Activated CD4-positive, alpha-beta memory T cell treated with anti-CD3 and anti-CD28 coated beads, Interleukin-2, amount 10 ng/mL, durations not matched to agents 7 days and 5 days (primary cell): ENCODE results near the gene SND1. TPM values are rescaled to one million over a fixed set of nuclear protein-coding genes. Genes with fewer than 3 reads are reported as not detected.
A peak's percentile ranks its signal among the peaks of the same experiment; 100 is the strongest.

Source experiments
- CTCF ChIA-PET: fragments of 350-600 bp; sonication (Branson Sonifier 250); formaldehyde crosslinking; loops from one replicate; lab custom pipeline; 2021; ENCODE audit warnings: antibody characterized with exemption, inconsistent platforms; lab: Charles Lee
- POLR2A ChIA-PET: fragments of 350-600 bp; sonication (Branson Sonifier 250); formaldehyde crosslinking; loops from one replicate; lab custom pipeline; 2021; ENCODE audit warnings: antibody characterized with exemption; lab: Charles Lee
- DNase-seq: peaks from one replicate; pipeline ENCODE4 v3.0.0-alpha.2; 2020
- H3K27ac Mint-ChIP-seq: one replicate; pipeline ENCODE4 v1.8.0; 2021; ENCODE audit warnings: mild to moderate bottlenecking, mixed read lengths
- H3K27me3 Mint-ChIP-seq: one replicate; pipeline ENCODE4 v1.8.0; 2021; ENCODE audit warnings: mixed read lengths
- H3K36me3 Mint-ChIP-seq: one replicate; pipeline ENCODE4 v1.8.0; 2021; ENCODE audit warnings: low read depth, mixed read lengths
- H3K4me1 Mint-ChIP-seq: one replicate; pipeline ENCODE4 v1.8.0; 2021; ENCODE audit warnings: mixed read lengths
- H3K4me3 Mint-ChIP-seq: one replicate; pipeline ENCODE4 v1.8.0; 2021; ENCODE audit warnings: mild to moderate bottlenecking, mixed read lengths
- H3K9me3 Mint-ChIP-seq: one replicate; pipeline ENCODE4 v1.8.0; 2021; ENCODE audit warnings: mixed read lengths
- total RNA-seq, 2 experiments: library from RNA; stranded (reverse); gene quantifications; one replicate each; pipeline ENCODE4 v1.2.3, GENCODE V29; 2021

Gene SND1
- total RNA-seq, 2 experiments from 2014 or later: 171 to 175 TPM

GRCh38 chr7:127850195-127850594 lies 198.2 kb downstream of the SND1 start:
- no peak overlapping the region for H3K27ac Mint-ChIP-seq
- no peak overlapping the region for H3K4me3 Mint-ChIP-seq
- H3K27me3 Mint-ChIP-seq: no peaks in the 10 kb centered on the region
- ChIA-PET CTCF (no interaction called here), POLR2A (interaction anchor here (1.1 kb wide), 1 partner anchor 9 kb away, joined by 3 read pairs; no protein-coding TSS in a partner anchor)
- peaks cover 32% of the 10 kb centered on the region for H3K36me3 Mint-ChIP-seq
- no peaks in the 10 kb centered on the region for H3K9me3 Mint-ChIP-seq
- DNase-seq: no peak
- H3K4me1 Mint-ChIP-seq: peaks cover 25% of the 10 kb centered on the region

GRCh38 chr7:127854383-127854782 lies 202.4 kb downstream of the SND1 start:
- Mint-ChIP-seq H3K27me3 (peaks cover 2% of the 10 kb centered on the region), H3K4me1 (peaks cover 50% of the 10 kb centered on the region), H3K4me3 (no peak overlapping the region), H3K9me3 (no peaks in the 10 kb centered on the region), H3K36me3 (peaks cover 27% of the 10 kb centered on the region), H3K27ac (no peak overlapping the region)
- ChIA-PET POLR2A (interaction anchor here (1.4 kb wide), 1 partner anchor 13 kb away, joined by 4 read pairs; no protein-coding TSS in a partner anchor), CTCF (no interaction called here)
- DNase-seq: no peak

GRCh38 chr7:127857464-127857841 lies 205.5 kb downstream of the SND1 start:
- no peak overlapping the region for H3K4me3 Mint-ChIP-seq
- CTCF ChIA-PET: interaction anchor here (0.6 kb wide), 1 partner anchor 51 kb away, joined by 3 read pairs; no protein-coding TSS in a partner anchor

GRCh38 chr7:127858091-127858914 lies 206.3 kb downstream of the SND1 start:
- POLR2A ChIA-PET: interaction anchor here (1.0 kb wide), 1 partner anchor 8 kb away, joined by 3 read pairs; no protein-coding TSS in a partner anchor
- Mint-ChIP-seq H3K27ac (peak overlapping the region; percentile 31), H3K4me1 (peaks cover 46% of the 10 kb centered on the region)

More at GRCh38 chr7:127857464-127857841, 205.5 kb downstream of the SND1 start:
- no peak for DNase-seq
- Mint-ChIP-seq H3K27me3 (peaks cover 2% of the 10 kb centered on the region), H3K9me3 (no peaks in the 10 kb centered on the region), H3K4me1 (peaks cover 46% of the 10 kb centered on the region), H3K27ac (no peak overlapping the region), H3K36me3 (peaks cover 20% of the 10 kb centered on the region)
- POLR2A ChIA-PET: no interaction called here

GRCh38 chr7:127858915-127859189 lies 206.9 kb downstream of the SND1 start:
- peaks cover 46% of the 10 kb centered on the region for H3K4me1 Mint-ChIP-seq

More at GRCh38 chr7:127858091-127858914, 206.3 kb downstream of the SND1 start:
- DNase-seq: no peak
- Mint-ChIP-seq H3K4me3 (no peak overlapping the region), H3K9me3 (no peaks in the 10 kb centered on the region), H3K27me3 (peaks cover 2% of the 10 kb centered on the region), H3K36me3 (peaks cover 17% of the 10 kb centered on the region)
- CTCF ChIA-PET: no interaction called here

GRCh38 chr7:127859330-127859729 lies 207.3 kb downstream of the SND1 start:
- peaks cover 49% of the 10 kb centered on the region for H3K4me1 Mint-ChIP-seq
- ChIA-PET POLR2A (interaction anchor here (1.0 kb wide), 1 partner anchor 9 kb away, joined by 3 read pairs; no protein-coding TSS in a partner anchor), CTCF (no interaction called here)
- H3K4me3 Mint-ChIP-seq: no peak overlapping the region
- H3K36me3 Mint-ChIP-seq: peaks cover 22% of the 10 kb centered on the region
- DNase-seq: no peak
- no peak overlapping the region for H3K27ac Mint-ChIP-seq
- peaks cover 2% of the 10 kb centered on the region for H3K27me3 Mint-ChIP-seq
- H3K9me3 Mint-ChIP-seq: no peaks in the 10 kb centered on the region

More at GRCh38 chr7:127858915-127859189, 206.9 kb downstream of the SND1 start:
- Mint-ChIP-seq H3K27ac (no peak overlapping the region), H3K27me3 (peaks cover 2% of the 10 kb centered on the region), H3K9me3 (no peaks in the 10 kb centered on the region), H3K4me3 (no peak overlapping the region), H3K36me3 (peaks cover 19% of the 10 kb centered on the region)
- ChIA-PET POLR2A (interaction anchor here (1.0 kb wide), 1 partner anchor 9 kb away, joined by 3 read pairs; no protein-coding TSS in a partner anchor), CTCF (no interaction called here)
- no peak for DNase-seq

- Mint-ChIP-seq H3K4me3 (no peak overlapping the region), H3K27ac (no peak overlapping the region), H3K27me3 (no peaks in the 10 kb centered on the region), H3K36me3 (peaks cover 36% of the 10 kb centered on the region), H3K9me3 (no peaks in the 10 kb centered on the region), H3K4me1 (peaks cover 53% of the 10 kb centered on the region)
- ChIA-PET POLR2A (no interaction called here), CTCF (interaction anchor here (1.1 kb wide), 1 partner anchor 8 kb away, joined by 3 read pairs; no protein-coding TSS in a partner anchor)
- no peak for DNase-seq
Measured at GRCh38 chr7:127862525-127862924, 210.5 kb downstream of the SND1 start.

GRCh38 chr7:127863082-127863481 lies 211.1 kb downstream of the SND1 start:
- H3K27ac Mint-ChIP-seq: no peak overlapping the region
- no peak overlapping the region for H3K4me3 Mint-ChIP-seq
- H3K36me3 Mint-ChIP-seq: peaks cover 40% of the 10 kb centered on the region
- no peak for DNase-seq
- H3K27me3 Mint-ChIP-seq: no peaks in the 10 kb centered on the region
- CTCF ChIA-PET: no interaction called here
- H3K9me3 Mint-ChIP-seq: no peaks in the 10 kb centered on the region
- peaks cover 48% of the 10 kb centered on the region for H3K4me1 Mint-ChIP-seq
- POLR2A ChIA-PET: no interaction called here

GRCh38 chr7:127865466-127865865 lies 213.5 kb downstream of the SND1 start:
- POLR2A ChIA-PET: no interaction called here
- no peak overlapping the region for H3K4me3 Mint-ChIP-seq
- CTCF ChIA-PET: interaction anchor here (0.8 kb wide), 1 partner anchor 155 kb away, joined by 3 read pairs; no protein-coding TSS in a partner anchor
- peaks cover 25% of the 10 kb centered on the region for H3K4me1 Mint-ChIP-seq
- DNase-seq: no peak
- peaks cover 31% of the 10 kb centered on the region for H3K36me3 Mint-ChIP-seq
- H3K27me3 Mint-ChIP-seq: no peaks in the 10 kb centered on the region
- H3K27ac Mint-ChIP-seq: no peak overlapping the region
- H3K9me3 Mint-ChIP-seq: no peaks in the 10 kb centered on the region

GRCh38 chr7:127870231-127870907 lies 218.4 kb downstream of the SND1 start:
- H3K27me3 Mint-ChIP-seq: no peaks in the 10 kb centered on the region
- CTCF ChIA-PET: interaction anchor here (1.0 kb wide), 1 partner anchor 8 kb away, joined by 3 read pairs; no protein-coding TSS in a partner anchor
- no peaks in the 10 kb centered on the region for H3K9me3 Mint-ChIP-seq
- peaks cover 18% of the 10 kb centered on the region for H3K4me1 Mint-ChIP-seq
- H3K27ac Mint-ChIP-seq: no peak overlapping the region
- POLR2A ChIA-PET: no interaction called here
- no peak for DNase-seq
- H3K36me3 Mint-ChIP-seq: peaks cover 18% of the 10 kb centered on the region
- no peak overlapping the region for H3K4me3 Mint-ChIP-seq

- Mint-ChIP-seq H3K27ac (no peak overlapping the region), H3K4me3 (no peak overlapping the region), H3K36me3 (peaks cover 18% of the 10 kb centered on the region), H3K9me3 (no peaks in the 10 kb centered on the region), H3K27me3 (no peaks in the 10 kb centered on the region), H3K4me1 (peaks cover 14% of the 10 kb centered on the region)
- CTCF ChIA-PET: interaction anchor here (1.0 kb wide), 1 partner anchor 9 kb away, joined by 3 read pairs; no protein-coding TSS in a partner anchor
- POLR2A ChIA-PET: no interaction called here
- no peak for DNase-seq
Measured at GRCh38 chr7:127871226-127871625, 219.2 kb downstream of the SND1 start.

- ChIA-PET CTCF (no interaction called here), POLR2A (no interaction called here)
- no peak for DNase-seq
- no peaks in the 10 kb centered on the region for H3K27me3 Mint-ChIP-seq
- peaks cover 11% of the 10 kb centered on the region for H3K36me3 Mint-ChIP-seq
- H3K27ac Mint-ChIP-seq: no peak overlapping the region
- no peak overlapping the region for H3K4me3 Mint-ChIP-seq
- H3K4me1 Mint-ChIP-seq: peaks cover 8% of the 10 kb centered on the region
- no peaks in the 10 kb centered on the region for H3K9me3 Mint-ChIP-seq
Measured at GRCh38 chr7:127872122-127872521, 220.1 kb downstream of the SND1 start.

- ChIA-PET CTCF (no interaction called here), POLR2A (no interaction called here)
- peaks cover 3% of the 10 kb centered on the region for H3K4me1 Mint-ChIP-seq
- H3K9me3 Mint-ChIP-seq: no peaks in the 10 kb centered on the region
- no peaks in the 10 kb centered on the region for H3K27me3 Mint-ChIP-seq
- no peak overlapping the region for H3K27ac Mint-ChIP-seq
- no peak for DNase-seq
- H3K4me3 Mint-ChIP-seq: no peak overlapping the region
- H3K36me3 Mint-ChIP-seq: peaks cover 3% of the 10 kb centered on the region
Measured at GRCh38 chr7:127873151-127873550, 221.2 kb downstream of the SND1 start.
